H1 (cell line): ENCODE data around the gene IFT80. TPM values are rescaled to one million over a fixed set of nuclear protein-coding genes. Genes with fewer than 3 reads are reported as not detected.

ENCODE experiments used
- RFX5 ChIP-seq: IDR thresholded peaks from 2 replicates; pipeline ENCODE4 v1.6.1; 2011; ENCODE audit warnings: low read depth, low read length, improper control_type of control experiment, borderline replicate concordance
- RNF2 ChIP-seq: fragments of 200-900, 300-1000 bp; sonication (generic); IDR thresholded peaks from 2 replicates; pipeline ENCODE4 v1.7.1; 2016; ENCODE audit warnings: borderline replicate concordance, low read depth, mild to moderate bottlenecking, antibody characterized with exemption, low read length; ENCODE audit not compliant: poor library complexity, severe bottlenecking; ENCODE audit errors: missing control alignments
- ZNF274 ChIP-seq: IDR thresholded peaks from 2 replicates; pipeline ENCODE4 v1.7.0; 2012; ENCODE audit warnings: low read length, borderline replicate concordance; ENCODE audit errors: extremely low read depth
- polyA plus RNA-seq, 7 experiments: library from polyadenylated mRNA; depleted of rRNA in 3 of 7; stranded (reverse) in 5 of 7; unstranded in 2 of 7; fragments of >200 nt in 5 of 7; fragments of 200-250 nt in 2 of 7; gene quantifications; 1 replicate in 5 of 7; 2 replicates in 1 of 7; 4 replicates in 1 of 7; pipeline versions ENCODE4 v1.2.1 to v1.2.3, GENCODE V29; 2011 to 2013; ENCODE audit warnings: missing spikeins in 2 of 7, mixed read lengths in 2 of 7
- total RNA-seq: library from RNA; stranded (reverse); fragmentation: NEBNext Ultra II Directional; extraction: Animal tissue kit (Norgen Biotek cat#: 25700); gene quantifications from 2 replicates; pipeline ENCODE4 v1.2.1, GENCODE V29; 2021

The IFT80 gene
- total and polyA plus RNA-seq, 2 of the 8 experiments (the other 6 are each of a cell fraction or from before 2014, with no cell fraction given): 7.2 to 25.9 TPM

- TF ChIP-seq ZNF274 (no peak), RFX5 (no peak), RNF2 (no peak)
These were observed at the start of gene IFT80, which contains the start of gene SMC4 (continued) for GRCh38 chr3:160399125-160400029.
